Lung (tissue), 12 donors: ENCODE data around the gene RNASE12. TPM values are rescaled to one million over a fixed set of nuclear protein-coding genes. Genes with fewer than 3 reads are reported as not detected.

Source experiments
- ATAC-seq: fragments of 200-7000 bp; cut with Tn5 transposase; one replicate; pipeline ENCODE4 v1.9.1; 2020; ENCODE audit warnings: moderate number of reproducible peaks; ENCODE audit not compliant: insufficient read depth, low FRiP score
- DNase-seq, 3 donors: peaks; one replicate each; pipeline ENCODE4 v3.0.0-alpha.2; 2013 to 2017
- H3K27ac ChIP-seq, 2 donors: one replicate each; pipeline ENCODE4 v1.5.1; 2013; ENCODE audit warnings: mild to moderate bottlenecking in 2 of 2, moderate library complexity in 2 of 2, control low read depth in 1 of 2, inconsistent platforms in 1 of 2, low read depth in 1 of 2, low read length in 1 of 2
- H3K27me3 ChIP-seq, 3 donors: one replicate each; pipeline ENCODE4 v1.5.1; 2013; ENCODE audit warnings: low read length in 2 of 3; ENCODE audit not compliant: control insufficient read depth in 3 of 3, insufficient read depth in 3 of 3
- H3K36me3 ChIP-seq, 4 donors: one replicate each; pipeline ENCODE4 v1.5.1; 2013; ENCODE audit warnings: low read length in 4 of 4, mild to moderate bottlenecking in 1 of 4, moderate library complexity in 1 of 4; ENCODE audit not compliant: control insufficient read depth in 4 of 4, insufficient read depth in 4 of 4
- H3K4me1 ChIP-seq, 5 donors: one replicate each; pipeline ENCODE4 v1.5.1; 2013; ENCODE audit warnings: low read length in 5 of 5, mild to moderate bottlenecking in 2 of 5, moderate library complexity in 1 of 5; ENCODE audit not compliant: control insufficient read depth in 5 of 5, insufficient read depth in 5 of 5
- H3K4me3 ChIP-seq: one replicate; pipeline ENCODE4 v1.5.1; 2013; ENCODE audit warnings: mild to moderate bottlenecking, control low read depth, moderate library complexity
- H3K9ac ChIP-seq, 2 donors: one replicate each; pipeline ENCODE4 v1.5.1; 2013; ENCODE audit warnings: low read length in 2 of 2, control low read depth in 1 of 2; ENCODE audit not compliant: insufficient read depth in 1 of 2
- H3K9me3 ChIP-seq, 4 donors: one replicate each; pipeline ENCODE4 v1.5.1; 2013; ENCODE audit warnings: low read length in 3 of 4, mild to moderate bottlenecking in 1 of 4, moderate library complexity in 1 of 4; ENCODE audit not compliant: control insufficient read depth in 4 of 4, insufficient read depth in 3 of 4
- CTCF ChIP-seq: IDR thresholded peaks from 2 replicates; pipeline ENCODE4 v1.5.1; 2012; ENCODE audit warnings: mild to moderate bottlenecking; ENCODE audit errors: control extremely low read depth, extremely low read depth
- WGBS, 2 donors: extraction: QIAGEN DNeasy Blood & Tissue Kit; methylation state at CpG; one replicate each; pipeline ENCODE4 v1.1.7; 2013; 5-methylcytosine and 5-hydroxymethylcytosine counted together
- polyA plus RNA-seq, 2 donors: library from polyadenylated mRNA; stranded (reverse); fragments of 200-250 nt; gene quantifications; one replicate each; pipeline ENCODE4 v1.2.1, GENCODE V29; 2013
- total RNA-seq, 2 donors: library from RNA; depleted of rRNA in 1 of 2; stranded (reverse); fragments of >200 nt in 1 of 2; gene quantifications; one replicate each; pipeline ENCODE4 v1.2.1, GENCODE V29; 2014 to 2021
- donor health status: control.
- donor health status: control.
- donor health status: Bipolar disorder and iron deficiency.
- donor health status: healthy.
- donor health status: DM: yes; HTN: yes; CAD: no.

Gene RNASE12
- total and polyA plus RNA-seq, 4 donors, result not detected

GRCh38 chr14:20612403-20612802, 21.2 kb upstream of the RNASE12 start:
- Histone ChIP-seq H3K9me3 (no peaks in the 10 kb centered on the region), H3K9ac (no peak overlapping the region), H3K4me3 (no peak overlapping the region), H3K4me1 (peaks cover 0 to 23% (median 2%) of the 10 kb centered on the region in 5 donors), H3K36me3 (no peaks in the 10 kb centered on the region), H3K27me3 (no peaks in the 10 kb centered on the region), H3K27ac (no peak overlapping the region)
- no peak for DNase-seq
- TF ChIP-seq CTCF, result no peak
- ATAC-seq, result no peak
- WGBS, 2 donors, result 27 to 42% methylated on average over 5 of the region's 5 CpGs

DNA sequence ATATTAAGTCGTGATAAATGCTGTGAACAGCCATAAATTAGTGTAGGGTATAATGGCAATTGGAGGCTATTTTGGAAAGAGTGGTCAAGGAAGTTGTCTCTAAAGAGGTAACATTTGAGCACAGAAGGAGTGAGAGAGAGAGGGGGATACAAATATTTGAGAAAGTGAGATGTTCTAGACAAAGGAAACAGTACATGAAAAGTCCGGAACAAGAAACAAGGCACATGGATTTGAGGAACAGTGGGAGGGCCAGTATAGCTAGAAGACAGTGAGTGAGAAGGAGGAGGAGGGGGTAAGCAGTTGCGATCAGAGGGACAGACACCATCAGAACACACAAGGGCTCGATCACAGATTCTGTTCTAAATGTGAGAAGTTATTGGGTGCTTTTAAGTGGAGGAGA, 20.1 kb upstream of the RNASE12 start:
- Histone ChIP-seq H3K4me1 (peaks cover 0 to 23% (median 2%) of the 10 kb centered on the region in 5 donors), H3K9ac (no peak overlapping the region), H3K27me3 (no peaks in the 10 kb centered on the region), H3K9me3 (no peaks in the 10 kb centered on the region), H3K36me3 (no peaks in the 10 kb centered on the region), H3K4me3 (no peak overlapping the region), H3K27ac (no peak overlapping the region)
- DNase-seq (no peak), ATAC-seq (no peak)
- TF ChIP-seq CTCF, result no peak
- WGBS, 2 donors, result 62 to 71% methylated on average over 4 of the region's 4 CpGs

DNA sequence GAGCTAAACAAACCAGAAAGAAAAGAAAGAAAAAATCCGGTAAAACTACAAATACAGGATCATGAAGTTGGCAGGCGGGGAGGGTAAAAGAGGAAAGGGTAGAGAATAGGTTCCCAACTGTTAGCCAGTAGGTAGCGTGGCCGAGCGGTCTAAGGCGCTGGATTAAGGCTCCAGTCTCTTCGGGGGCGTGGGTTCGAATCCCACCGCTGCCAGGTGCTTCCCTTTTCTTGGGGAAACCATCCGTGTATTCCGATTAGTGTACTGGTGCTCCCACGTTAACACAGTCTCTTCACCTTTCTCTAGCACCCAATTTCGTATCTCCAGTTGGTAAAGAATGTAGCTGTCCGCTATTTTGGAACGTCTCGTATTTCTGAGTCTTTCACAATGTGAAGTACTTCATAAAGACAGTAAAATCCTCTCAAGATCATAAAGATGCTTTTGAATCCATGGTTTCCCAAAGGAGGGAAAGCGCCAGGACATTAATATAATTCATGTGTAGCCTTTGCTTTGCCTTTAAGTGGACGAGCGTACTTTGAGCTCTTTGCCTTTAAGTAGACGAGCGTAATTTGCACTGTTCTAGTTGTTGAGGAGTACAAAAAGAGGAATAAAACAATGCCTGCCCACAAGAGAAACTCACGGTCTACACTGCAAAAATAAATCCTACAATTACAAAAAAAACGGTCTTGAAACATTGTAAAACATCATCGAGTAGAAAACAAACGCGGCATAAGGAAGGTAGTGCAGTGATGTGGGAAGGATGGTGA, 19.0 kb upstream of the RNASE12 start:
- no peak for TF ChIP-seq CTCF
- Histone ChIP-seq H3K27me3 (no peaks in the 10 kb centered on the region), H3K4me1 (peaks cover 0 to 23% (median 2%) of the 10 kb centered on the region in 5 donors), H3K9ac (peak overlapping the region in 1 of 2 donors; percentile 84), H3K36me3 (no peaks in the 10 kb centered on the region), H3K27ac (peak overlapping the region in 1 of 2 donors; percentile 23), H3K9me3 (no peaks in the 10 kb centered on the region), H3K4me3 (peak overlapping the region; percentile 90)
- peak; percentile 60 for ATAC-seq
- 3 to 6% methylated on average over 27 of the region's 27 CpGs for WGBS, 2 donors
- DNase-seq, result peak; percentile 82 to 91 (median 84)
